ENCODE results near the gene C11orf52. TPM values are rescaled to one million over a fixed set of nuclear protein-coding genes. Genes with fewer than 3 reads are reported as not detected.

Gene C11orf52
- total RNA-seq, 4 donors from 2014 or later = 5.0 to 6.9 TPM; not detected in 2

DNA sequence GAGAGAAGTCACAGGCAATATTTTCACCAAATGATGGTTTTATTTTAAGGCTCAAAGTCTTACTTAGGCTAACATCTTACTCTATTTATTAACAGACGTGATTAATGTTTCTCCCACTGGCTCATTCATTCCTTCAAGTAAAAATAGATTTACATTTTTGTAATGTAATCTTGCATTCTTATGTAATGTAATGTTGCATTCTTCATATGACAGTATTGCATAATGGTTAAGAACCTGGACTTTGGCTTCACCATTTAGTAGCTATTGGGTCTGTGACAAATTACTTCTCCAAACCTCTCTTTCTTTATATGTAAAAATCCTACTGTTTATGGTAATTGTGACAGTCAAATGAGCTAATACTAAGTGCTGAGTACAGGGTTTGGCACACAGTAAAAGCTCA lies 15.2 kb downstream of the C11orf52 start:
- DNase-seq (ENCODE audit: low spot score in 2 of 2) = no peak
- H3K27ac ChIP-seq = peak overlapping the region in 3 of 4 donors; percentile 80 to 95 (median 89)
- no peak overlapping the region for H3K4me3 ChIP-seq
- no peaks in the 10 kb centered on the region for H3K36me3 ChIP-seq
- peaks cover 0 to 56% (median 31%) of the 10 kb centered on the region in 4 donors for H3K4me1 ChIP-seq
- H3K27me3 ChIP-seq = no peaks in the 10 kb centered on the region
- TF ChIP-seq, protein P1, sequence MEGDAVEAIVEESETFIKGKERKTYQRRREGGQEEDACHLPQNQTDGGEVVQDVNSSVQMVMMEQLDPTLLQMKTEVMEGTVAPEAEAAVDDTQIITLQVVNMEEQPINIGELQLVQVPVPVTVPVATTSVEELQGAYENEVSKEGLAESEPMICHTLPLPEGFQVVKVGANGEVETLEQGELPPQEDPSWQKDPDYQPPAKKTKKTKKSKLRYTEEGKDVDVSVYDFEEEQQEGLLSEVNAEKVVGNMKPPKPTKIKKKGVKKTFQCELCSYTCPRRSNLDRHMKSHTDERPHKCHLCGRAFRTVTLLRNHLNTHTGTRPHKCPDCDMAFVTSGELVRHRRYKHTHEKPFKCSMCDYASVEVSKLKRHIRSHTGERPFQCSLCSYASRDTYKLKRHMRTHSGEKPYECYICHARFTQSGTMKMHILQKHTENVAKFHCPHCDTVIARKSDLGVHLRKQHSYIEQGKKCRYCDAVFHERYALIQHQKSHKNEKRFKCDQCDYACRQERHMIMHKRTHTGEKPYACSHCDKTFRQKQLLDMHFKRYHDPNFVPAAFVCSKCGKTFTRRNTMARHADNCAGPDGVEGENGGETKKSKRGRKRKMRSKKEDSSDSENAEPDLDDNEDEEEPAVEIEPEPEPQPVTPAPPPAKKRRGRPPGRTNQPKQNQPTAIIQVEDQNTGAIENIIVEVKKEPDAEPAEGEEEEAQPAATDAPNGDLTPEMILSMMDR (IDR thresholded peaks at IDR 0.05) = no peak
- TF ChIP-seq EP300 (IDR thresholded peaks at IDR 0.05) (no peak), POLR2A (IDR thresholded peaks at IDR 0.05) (no peak)
- no peaks in the 10 kb centered on the region for H3K9me3 ChIP-seq
- WGBS, 2 donors = 52 to 60% methylated on average over 1 of the region's 1 CpG

DNA sequence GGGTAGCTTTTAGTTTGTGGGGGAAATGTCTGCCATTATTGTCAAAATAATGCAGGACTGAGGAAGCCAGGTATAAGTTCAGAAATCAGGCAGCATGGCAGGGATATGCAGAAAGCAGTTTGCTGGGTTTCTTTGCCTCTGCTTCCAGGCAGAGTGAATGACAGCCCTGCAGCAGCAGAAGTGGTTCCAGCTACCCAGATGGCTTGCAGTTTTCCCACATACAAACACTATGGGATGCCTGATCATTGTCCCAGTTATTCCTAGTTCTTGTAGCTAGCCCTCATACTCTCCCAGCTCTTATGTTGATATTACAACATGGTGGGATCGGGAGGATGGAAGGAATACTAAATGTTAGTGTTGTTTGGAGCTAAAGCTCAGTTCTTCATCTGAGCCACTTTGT lies 15.6 kb downstream of the C11orf52 start:
- peak overlapping the region; percentile 77 to 95 (median 84) for H3K27ac ChIP-seq
- no peak overlapping the region for H3K4me3 ChIP-seq
- WGBS, 2 donors = 91 to 93% methylated on average over 1 of the region's 1 CpG
- H3K9me3 ChIP-seq = no peaks in the 10 kb centered on the region
- no peaks in the 10 kb centered on the region for H3K36me3 ChIP-seq
- H3K4me1 ChIP-seq = peaks cover 0 to 60% (median 33%) of the 10 kb centered on the region in 4 donors
- TF ChIP-seq POLR2A (IDR thresholded peaks at IDR 0.05) (no peak), EP300 (IDR thresholded peaks at IDR 0.05) (no peak)
- TF ChIP-seq, protein P1 (IDR thresholded peaks at IDR 0.05) = no peak
- no peak for DNase-seq (ENCODE audit: low spot score in 2 of 2)
- H3K27me3 ChIP-seq = no peaks in the 10 kb centered on the region

DNA sequence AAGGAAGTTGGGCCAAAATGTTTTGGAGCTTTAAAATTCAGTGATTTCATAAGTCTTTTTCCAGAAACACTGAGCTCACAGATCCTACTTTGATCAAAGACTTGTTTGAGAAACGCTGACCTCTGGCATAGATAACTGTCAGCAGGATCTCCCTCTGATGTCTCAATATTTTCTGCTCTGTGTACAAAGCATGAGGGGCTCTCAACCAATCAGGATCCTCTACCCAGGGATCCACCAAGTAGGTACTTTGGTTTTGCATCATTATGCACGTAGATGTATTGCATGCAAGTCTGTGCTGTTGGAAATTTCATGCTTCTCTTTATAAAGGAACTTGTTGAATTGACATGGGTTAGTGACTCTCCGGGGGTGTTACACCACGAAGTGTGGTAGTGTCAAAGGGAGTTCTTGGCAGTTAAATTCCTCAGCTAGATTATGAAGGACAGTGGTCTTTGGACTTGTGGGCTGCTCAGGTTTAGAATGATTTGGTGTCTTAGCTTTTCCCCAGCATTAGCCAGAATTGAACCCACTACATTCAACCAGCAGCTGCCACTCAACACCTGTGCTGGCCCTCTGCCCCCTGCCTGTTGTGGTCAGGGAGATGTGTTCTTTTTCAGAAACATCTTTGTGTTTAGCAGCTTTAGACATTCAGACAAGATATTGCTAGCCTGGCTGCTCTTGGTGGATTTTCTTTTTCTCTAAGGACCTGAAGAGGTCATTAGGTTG lies 16.8 kb downstream of the C11orf52 start:
- Histone ChIP-seq H3K27me3 (no peaks in the 10 kb centered on the region), H3K27ac (peak overlapping the region; percentile 77 to 95 (median 84)), H3K4me3 (no peak overlapping the region), H3K9me3 (no peaks in the 10 kb centered on the region), H3K4me1 (peaks cover 0 to 72% (median 33%) of the 10 kb centered on the region in 4 donors), H3K36me3 (no peaks in the 10 kb centered on the region)
- no peak for DNase-seq (ENCODE audit: low spot score in 2 of 2)
- TF ChIP-seq, protein P1 (IDR thresholded peaks at IDR 0.05) = no peak
- peak in 1 of 2 donors; percentile 27 for TF ChIP-seq EP300 (IDR thresholded peaks at IDR 0.05)
- no peak for TF ChIP-seq POLR2A (IDR thresholded peaks at IDR 0.05)
- 40 to 47% methylated on average over 4 of the region's 4 CpGs for WGBS, 2 donors

DNA sequence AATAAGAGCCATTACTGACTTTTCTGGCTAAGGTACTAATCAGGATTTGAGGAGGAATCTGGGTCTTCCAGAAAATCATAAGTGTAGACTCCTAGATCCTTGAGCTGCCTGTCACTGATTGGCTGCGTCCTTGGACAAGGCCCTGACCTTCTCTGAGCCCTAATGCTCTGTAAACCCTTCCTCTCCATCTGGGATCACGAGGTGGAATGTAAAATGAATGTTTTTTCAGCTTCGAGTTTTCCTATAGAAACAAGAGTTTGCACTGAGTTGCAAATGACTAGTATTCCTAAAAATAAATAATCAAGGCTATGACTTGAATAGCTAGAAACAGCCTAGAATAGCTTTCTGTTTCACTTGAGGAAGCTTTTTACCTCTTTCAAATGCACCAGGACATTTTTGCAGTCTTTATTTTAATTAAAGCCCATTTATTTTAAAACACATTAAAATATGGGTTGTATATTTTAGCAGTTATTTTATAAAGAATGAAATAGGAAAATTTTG lies 17.4 kb downstream of the C11orf52 start:
- no peak for DNase-seq (ENCODE audit: low spot score in 2 of 2)
- Histone ChIP-seq H3K27ac (peak overlapping the region; percentile 77 to 95 (median 84)), H3K27me3 (no peaks in the 10 kb centered on the region), H3K4me3 (peak overlapping the region; percentile 49 to 88 (median 54)), H3K36me3 (no peaks in the 10 kb centered on the region), H3K9me3 (no peaks in the 10 kb centered on the region), H3K4me1 (peaks cover 0 to 76% (median 33%) of the 10 kb centered on the region in 4 donors)
- TF ChIP-seq EP300 (IDR thresholded peaks at IDR 0.05) = no peak
- TF ChIP-seq POLR2A (IDR thresholded peaks at IDR 0.05) = no peak
- TF ChIP-seq, protein P1 (IDR thresholded peaks at IDR 0.05) = no peak
- 20 to 35% methylated on average over 3 of the region's 3 CpGs for WGBS, 2 donors

DNA sequence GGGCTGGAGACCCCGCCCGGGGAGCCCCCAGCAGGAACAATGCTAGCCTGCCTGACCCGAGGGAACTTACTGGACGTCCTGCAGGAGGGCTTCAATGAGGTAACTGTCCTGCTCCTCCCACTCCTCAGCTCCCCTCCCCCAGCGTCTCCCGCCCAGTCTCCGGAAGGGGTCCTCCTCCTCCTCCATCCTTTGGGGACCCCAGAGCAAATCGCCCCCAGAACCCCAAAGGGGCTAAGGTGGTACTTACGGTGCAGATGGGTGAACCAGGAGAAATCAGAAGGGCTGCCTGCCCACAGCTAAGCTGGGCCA lies 18.7 kb downstream of the C11orf52 start:
- Histone ChIP-seq H3K4me3 (peak overlapping the region; percentile 49 to 88 (median 54)), H3K9me3 (no peaks in the 10 kb centered on the region), H3K27ac (peak overlapping the region; percentile 77 to 95 (median 84)), H3K4me1 (peaks cover 0 to 73% (median 30%) of the 10 kb centered on the region in 4 donors), H3K36me3 (no peaks in the 10 kb centered on the region), H3K27me3 (no peaks in the 10 kb centered on the region)
- TF ChIP-seq EP300 (IDR thresholded peaks at IDR 0.05) = no peak
- TF ChIP-seq, protein P1 (IDR thresholded peaks at IDR 0.05) = no peak
- no peak for TF ChIP-seq POLR2A (IDR thresholded peaks at IDR 0.05)
- DNase-seq (ENCODE audit: low spot score in 2 of 2) = no peak
- 1 to 6% methylated on average over 8 to 9 of the region's 9 CpGs for WGBS, 2 donors

Measured in tibial nerve (tissue), 4 donors.